Psoas muscle (tissue), 8 donors: ENCODE data around the gene ZEB1. TPM values are rescaled to one million over a fixed set of nuclear protein-coding genes. Genes with fewer than 3 reads are reported as not detected.

Source experiments
- ATAC-seq, 4 donors: fragments of 200-7000 bp; cut with Tn5 transposase; one replicate each; pipeline ENCODE4 v1.9.1; 2020; ENCODE audit warnings: moderate library complexity in 3 of 4, mild to moderate bottlenecking in 2 of 4
- DNase-seq, 2 donors: peaks; one replicate each; pipeline ENCODE4 v3.0.0-alpha.2; 2020
- H3K27ac ChIP-seq: fragments of 200-600 bp; one replicate; pipeline ENCODE4 v1.8.0; 2022
- H3K27me3 ChIP-seq, 3 donors: fragments of 200-600 bp in 1 of 3; one replicate each; pipeline versions ENCODE4 v1.6.1 to v1.8.0; 2013 to 2022; ENCODE audit warnings: low read length in 2 of 3, mild to moderate bottlenecking in 2 of 3, moderate library complexity in 1 of 3; ENCODE audit not compliant: insufficient read depth in 3 of 3
- H3K36me3 ChIP-seq, 2 donors: fragments of 200-600 bp in 1 of 2; one replicate each; pipeline versions ENCODE4 v1.6.1 to v1.8.0; 2013 to 2022; ENCODE audit warnings: low read depth in 1 of 2, mild to moderate bottlenecking in 1 of 2, moderate library complexity in 1 of 2; ENCODE audit not compliant: insufficient read depth in 1 of 2
- H3K4me1 ChIP-seq: fragments of 200-600 bp; one replicate; pipeline ENCODE4 v1.8.0; 2022
- H3K4me3 ChIP-seq: fragments of 200-600 bp; one replicate; pipeline ENCODE4 v1.8.0; 2022; ENCODE audit warnings: mild to moderate bottlenecking
- H3K9me3 ChIP-seq: fragments of 200-600 bp; one replicate; pipeline ENCODE4 v1.8.0; 2022
- WGBS, 3 donors: extraction: QIAGEN DNeasy Blood & Tissue Kit; methylation state at CpG; one replicate each; pipeline versions ENCODE4 v1.1.6 to v1.1.7; 2013; 5-methylcytosine and 5-hydroxymethylcytosine counted together
- intact Hi-C, 2 donors: fragments of 100-400 bp; cut with DNase I; formaldehyde crosslinking; loops; one replicate each; pipeline versions ENCODE4 v1.11.0 to v1.14.2; 2022
- polyA plus RNA-seq, 3 donors: library from polyadenylated mRNA; stranded (reverse); fragments of 200-250 nt; gene quantifications; one replicate each; pipeline ENCODE4 v1.2.3, GENCODE V29; 2013
- total RNA-seq, 4 donors: library from RNA; stranded (reverse); fragmentation: NEBNext Ultra II Directional in 2 of 4; extraction: Animal tissue kit (Norgen Biotek cat#: 25700) in 2 of 4; gene quantifications; one replicate each; pipeline versions ENCODE4 v1.2.1 to v1.2.4, GENCODE V29; 2021 to 2023
- TF ChIP-seq, protein P1 (sequence below): fragments of 200-600 bp; IDR thresholded peaks from one replicate; pipeline ENCODE4 v1.8.0; 2022; ENCODE audit warnings: antibody characterized with exemption
- donor health status: healthy with polysubstance abuse.
- donor health status: DM: no; HTN: no; CAD: no; lungs with moderate emphysema.
- donor health status: Bipolar disorder and iron deficiency.
- donor health status: healthy.
- donor health status: DM: yes; HTN: yes; CAD: no.
- donor health status: DM: no; HTN: no; CAD: no.
- donor health status: DM: no; HTN: no; CAD: no.
- donor health status: DM: yes; HTN: yes; CAD: no.

Gene ZEB1
- total and polyA plus RNA-seq, 7 donors, result 18.7 to 99.8 (median 92.0) TPM

DNA sequence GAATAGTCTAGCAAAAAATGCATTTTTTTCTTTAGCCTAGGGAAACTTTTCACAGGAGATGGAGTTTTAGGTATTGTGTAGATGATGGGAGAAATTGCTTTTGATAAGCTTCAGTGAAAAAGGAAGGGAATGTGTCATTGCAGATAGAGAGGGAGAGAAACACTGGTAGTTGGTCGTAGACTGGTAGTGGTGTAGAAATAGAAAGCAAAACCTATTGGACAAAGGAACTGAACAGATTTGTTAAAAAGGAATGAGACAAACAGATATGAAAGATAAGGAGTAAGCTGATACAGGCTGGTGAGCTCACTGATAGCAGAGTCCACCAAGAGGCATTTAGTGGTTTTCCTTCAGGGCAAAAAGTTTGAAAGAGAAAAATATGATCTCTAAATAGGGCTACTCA lies 94.3 kb downstream of the ZEB1 start:
- Histone ChIP-seq H3K36me3 (no peaks in the 10 kb centered on the region), H3K4me1 (peaks cover 13% of the 10 kb centered on the region), H3K9me3 (no peaks in the 10 kb centered on the region), H3K27ac (no peak overlapping the region), H3K4me3 (no peak overlapping the region), H3K27me3 (no peaks in the 10 kb centered on the region)
- no peak for DNase-seq
- TF ChIP-seq, protein P1, sequence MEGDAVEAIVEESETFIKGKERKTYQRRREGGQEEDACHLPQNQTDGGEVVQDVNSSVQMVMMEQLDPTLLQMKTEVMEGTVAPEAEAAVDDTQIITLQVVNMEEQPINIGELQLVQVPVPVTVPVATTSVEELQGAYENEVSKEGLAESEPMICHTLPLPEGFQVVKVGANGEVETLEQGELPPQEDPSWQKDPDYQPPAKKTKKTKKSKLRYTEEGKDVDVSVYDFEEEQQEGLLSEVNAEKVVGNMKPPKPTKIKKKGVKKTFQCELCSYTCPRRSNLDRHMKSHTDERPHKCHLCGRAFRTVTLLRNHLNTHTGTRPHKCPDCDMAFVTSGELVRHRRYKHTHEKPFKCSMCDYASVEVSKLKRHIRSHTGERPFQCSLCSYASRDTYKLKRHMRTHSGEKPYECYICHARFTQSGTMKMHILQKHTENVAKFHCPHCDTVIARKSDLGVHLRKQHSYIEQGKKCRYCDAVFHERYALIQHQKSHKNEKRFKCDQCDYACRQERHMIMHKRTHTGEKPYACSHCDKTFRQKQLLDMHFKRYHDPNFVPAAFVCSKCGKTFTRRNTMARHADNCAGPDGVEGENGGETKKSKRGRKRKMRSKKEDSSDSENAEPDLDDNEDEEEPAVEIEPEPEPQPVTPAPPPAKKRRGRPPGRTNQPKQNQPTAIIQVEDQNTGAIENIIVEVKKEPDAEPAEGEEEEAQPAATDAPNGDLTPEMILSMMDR, result no peak
- ATAC-seq, result no peak
- WGBS, 3 donors, result 66 to 74% (median 71%) methylated on average over 1 of the region's 1 CpG
- intact Hi-C loops, result no loop called here

DNA sequence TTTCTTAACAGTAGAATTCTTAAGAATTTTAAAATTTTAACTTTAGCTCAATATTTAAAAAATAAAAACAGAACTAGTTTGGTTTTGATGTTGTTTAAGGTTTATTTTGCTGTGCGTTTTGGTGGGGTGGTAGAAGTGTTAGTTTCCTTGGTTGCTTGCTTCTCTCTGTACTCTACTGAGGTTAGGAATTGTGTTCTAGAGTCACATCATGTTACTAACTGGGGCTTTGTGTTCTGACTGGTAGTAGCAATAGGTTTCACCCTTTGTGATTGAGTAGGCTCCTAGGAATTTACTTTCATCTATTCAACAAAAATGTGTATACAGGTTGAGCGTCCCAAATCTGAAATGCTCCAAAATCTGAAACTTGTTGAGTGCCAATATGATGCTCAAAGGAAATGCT lies 99.5 kb downstream of the ZEB1 start:
- H3K4me3 ChIP-seq, result no peak overlapping the region
- TF ChIP-seq, protein P1, result no peak
- intact Hi-C loops, result no loop called here
- WGBS, 3 donors, result 94 to 96% (median 94%) methylated on average over 2 of the region's 2 CpGs
- H3K4me1 ChIP-seq, result peaks cover 47% of the 10 kb centered on the region
- no peaks in the 10 kb centered on the region for H3K9me3 ChIP-seq
- DNase-seq (no peak), ATAC-seq (no peak)
- H3K27me3 ChIP-seq, result no peaks in the 10 kb centered on the region
- H3K27ac ChIP-seq, result no peak overlapping the region
- H3K36me3 ChIP-seq, result no peaks in the 10 kb centered on the region

DNA sequence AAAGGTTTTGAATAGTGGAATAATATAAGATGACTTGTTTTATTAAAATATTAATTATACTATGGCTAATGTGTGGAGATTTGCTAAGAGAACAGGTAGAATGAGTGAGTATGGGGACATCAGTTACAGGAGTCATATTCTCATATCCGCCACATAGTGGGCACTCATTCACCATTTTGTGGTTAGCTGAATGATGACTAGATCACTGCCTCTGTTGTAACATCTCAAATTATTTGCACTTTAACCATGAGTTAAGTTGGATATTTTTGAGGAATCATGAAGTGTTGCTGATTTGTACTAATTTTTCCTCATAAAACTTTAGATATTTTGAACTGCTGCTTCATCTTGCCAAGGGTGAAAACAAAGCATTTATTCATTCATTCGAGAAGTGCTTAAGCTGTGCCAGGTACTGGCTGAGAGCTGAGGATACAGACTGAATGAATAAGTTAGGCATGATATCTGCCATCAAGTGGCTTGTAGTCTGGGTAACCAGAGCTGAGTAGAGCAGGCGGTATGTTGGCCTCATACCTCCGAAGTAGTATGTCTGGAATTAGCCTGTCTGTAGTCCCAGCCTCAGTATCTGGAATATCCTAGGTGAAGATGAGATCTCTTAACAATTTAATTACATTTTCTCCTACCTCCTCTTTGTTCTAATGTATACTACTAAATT lies 100.5 kb downstream of the ZEB1 start:
- 33 to 41% (median 35%) methylated on average over 4 of the region's 4 CpGs for WGBS, 3 donors
- Histone ChIP-seq H3K4me3 (no peak overlapping the region), H3K4me1 (peaks cover 54% of the 10 kb centered on the region), H3K36me3 (no peaks in the 10 kb centered on the region), H3K27me3 (no peaks in the 10 kb centered on the region), H3K27ac (peak overlapping the region; percentile 31), H3K9me3 (no peaks in the 10 kb centered on the region)
- TF ChIP-seq, protein P1, result no peak
- ATAC-seq, result peak; percentile 90 to 96 (median 92)
- no peak for DNase-seq
- intact Hi-C loops, result no loop called here

DNA sequence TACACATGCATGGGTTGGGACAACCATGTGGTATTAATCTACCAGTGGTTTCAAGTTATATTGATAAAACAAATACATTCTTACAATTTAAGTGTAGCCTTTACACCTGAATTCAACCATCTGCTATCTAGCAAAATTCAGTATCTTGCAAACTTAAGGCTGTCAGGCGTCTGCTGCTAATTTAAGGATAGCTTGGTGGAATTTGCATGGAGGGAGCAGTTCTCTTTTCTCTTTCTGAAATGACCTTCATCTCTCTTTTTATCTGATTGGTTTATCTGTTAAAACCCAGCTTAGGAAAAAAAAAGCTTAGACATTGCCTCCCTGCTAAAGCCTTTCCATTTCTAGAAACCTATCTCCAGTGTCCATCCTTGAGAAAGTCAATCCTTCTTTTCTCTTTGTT lies 102.3 kb downstream of the ZEB1 start:
- Histone ChIP-seq H3K27ac (peak overlapping the region; percentile 7), H3K9me3 (no peaks in the 10 kb centered on the region), H3K4me3 (no peak overlapping the region), H3K27me3 (no peaks in the 10 kb centered on the region), H3K4me1 (peaks cover 72% of the 10 kb centered on the region), H3K36me3 (no peaks in the 10 kb centered on the region)
- 80 to 92% (median 82%) methylated on average over 1 of the region's 1 CpG for WGBS, 3 donors
- DNase-seq, result no peak
- TF ChIP-seq, protein P1, result no peak
- intact Hi-C loops, result no loop called here
- no peak for ATAC-seq

DNA sequence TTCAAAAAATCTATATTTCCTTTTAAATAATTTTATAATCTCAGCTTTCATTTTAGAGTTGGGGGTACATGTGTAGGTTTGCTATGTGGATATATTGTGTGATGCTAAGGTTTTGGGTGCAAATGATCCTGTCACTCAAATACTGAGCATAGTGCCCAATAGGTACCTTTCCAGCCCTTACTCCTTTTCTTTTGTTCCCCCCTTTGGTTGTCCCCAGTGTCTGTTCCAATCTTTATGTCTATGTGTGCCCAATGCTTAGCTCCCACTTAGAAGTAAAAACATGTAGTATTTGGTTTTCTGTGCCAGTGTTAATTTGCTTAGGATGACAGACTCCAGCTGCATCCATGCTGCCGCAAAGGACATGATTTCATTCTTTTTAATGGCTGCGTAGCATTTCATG lies 103.6 kb downstream of the ZEB1 start:
- 95 to 100% (median 99%) methylated on average over 2 of the region's 2 CpGs for WGBS, 3 donors
- TF ChIP-seq, protein P1, result no peak
- Histone ChIP-seq H3K27me3 (no peaks in the 10 kb centered on the region), H3K4me3 (no peak overlapping the region), H3K4me1 (peaks cover 84% of the 10 kb centered on the region), H3K9me3 (no peaks in the 10 kb centered on the region), H3K27ac (no peak overlapping the region), H3K36me3 (no peaks in the 10 kb centered on the region)
- intact Hi-C loops, result no loop called here
- no peak for DNase-seq
- no peak for ATAC-seq
